Lower leg skin (tissue), 4 donors: ENCODE measurements around the gene CALML6. TPM values are rescaled to one million over a fixed set of nuclear protein-coding genes. Genes with fewer than 3 reads are reported as not detected.
"Not testable (repeated sequence)": the region's sequence is repeated elsewhere in the genome, so short reads cannot be mapped to it uniquely, and the experiment has no call there.

ENCODE experiments used
- DNase-seq, 2 donors: peaks; one replicate each; pipeline ENCODE4 v3.0.0-alpha.2; 2019; ENCODE audit warnings: low spot score in 2 of 2
- H3K4me3 ChIP-seq: fragments of 200-600 bp; sonication (generic); 2 replicates; pipeline ENCODE4 v1.5.1; 2017; ENCODE audit warnings: mild to moderate bottlenecking, low read depth; ENCODE audit not compliant: poor library complexity, severe bottlenecking
- CTCF ChIP-seq, 3 donors: fragments of 450-650 bp; IDR thresholded peaks; one replicate each; pipeline ENCODE4 v1.5.1; 2016; ENCODE audit warnings: antibody characterized with exemption in 3 of 3, mild to moderate bottlenecking in 3 of 3, moderate library complexity in 2 of 3
- POLR2A ChIP-seq, 2 donors: fragments of 450-650 bp; IDR thresholded peaks; one replicate each; pipeline ENCODE4 v1.6.1; 2016 to 2017; ENCODE audit warnings: antibody characterized with exemption in 2 of 2, mild to moderate bottlenecking in 1 of 2, moderate library complexity in 1 of 2
- WGBS, 2 donors: methylation state at CpG; one replicate each; pipeline ENCODE4 v1.1.5; 2018; 5-methylcytosine and 5-hydroxymethylcytosine counted together
- intact Hi-C: fragments of 100-400 bp; cut with DNase I; formaldehyde crosslinking; loops from one replicate; pipeline ENCODE4 v1.15.0; 2023; ENCODE audit warnings: low total_unique reads
- total RNA-seq, 4 donors: library from RNA; depleted of rRNA; stranded (reverse); fragments of >200 nt; gene quantifications; one replicate each; pipeline ENCODE4 v1.1.0, GENCODE V29; 2016

Gene CALML6
- total RNA-seq, 4 donors from 2014 or later: 0.13 to 0.89 (median 0.65) TPM

- intact Hi-C loops: no loop called here
- H3K4me3 ChIP-seq: no peak overlapping the region
- no peak for TF ChIP-seq CTCF (IDR thresholded peaks at IDR 0.05)
- no peak for TF ChIP-seq POLR2A (IDR thresholded peaks at IDR 0.05)
- WGBS, 2 donors: 57 to 62% methylated on average over 13 of the region's 13 CpGs
- DNase-seq: no peak
Measured at GRCh38 chr1:1880617-1881312, 34.3 kb upstream of the CALML6 start.

- 73 to 79% methylated on average over 6 of the region's 6 CpGs for WGBS, 2 donors
- intact Hi-C loops: no loop called here
- no peak overlapping the region for H3K4me3 ChIP-seq
- TF ChIP-seq CTCF (IDR thresholded peaks at IDR 0.05) (no peak), POLR2A (IDR thresholded peaks at IDR 0.05) (no peak)
- no peak for DNase-seq
Measured at GRCh38 chr1:1881727-1882126, 33.3 kb upstream of the CALML6 start.

GRCh38 chr1:1883092-1883873 lies 31.8 kb upstream of the CALML6 start:
- TF ChIP-seq CTCF (IDR thresholded peaks at IDR 0.05) (no peak), POLR2A (IDR thresholded peaks at IDR 0.05) (no peak)
- intact Hi-C loops: no loop called here
- 34 to 55% methylated on average over 4 of the region's 4 CpGs for WGBS, 2 donors
- no peak for DNase-seq
- no peak overlapping the region for H3K4me3 ChIP-seq

GRCh38 chr1:1883890-1884289 lies 31.2 kb upstream of the CALML6 start:
- intact Hi-C loops, DNase-seq, H3K4me3 ChIP-seq: not testable (repeated sequence)
- 67 to 70% methylated on average over 11 of the region's 11 CpGs for WGBS, 2 donors

GRCh38 chr1:1889090-1889750 lies 25.8 kb upstream of the CALML6 start:
- WGBS, 2 donors: 11 to 14% methylated on average over 9 of the region's 9 CpGs
- intact Hi-C loops: no loop called here
- peak overlapping the region; percentile 72 for H3K4me3 ChIP-seq
- TF ChIP-seq CTCF (IDR thresholded peaks at IDR 0.05): no peak
- TF ChIP-seq POLR2A (IDR thresholded peaks at IDR 0.05): no peak
- no peak for DNase-seq
